Measurements from ENCODE around the gene TAF6. TPM values are rescaled to one million over a fixed set of nuclear protein-coding genes. Genes with fewer than 3 reads are reported as not detected.

TAF6 gene
- total RNA-seq, 1 donor = 16.1 TPM

Other genes starting within 250 kb of the TAF6 start
- not detected for gene OR2AE1, start 242.3 kb downstream of the TAF6 start, total RNA-seq
- gene TRIM4, start 199.8 kb downstream of the TAF6 start, total RNA-seq = 23.2 TPM
- gene GJC3, start 189.7 kb downstream of the TAF6 start, total RNA-seq = 0.63 TPM
- gene AZGP1, start 143.3 kb downstream of the TAF6 start, total RNA-seq = not detected
- gene ZKSCAN1, start 103.8 kb downstream of the TAF6 start, total RNA-seq = 41.3 TPM
- gene ZSCAN21, start 69.6 kb downstream of the TAF6 start, total RNA-seq = 2.0 TPM
- 37.4 TPM for gene ZNF3, start 37.6 kb downstream of the TAF6 start, total RNA-seq
- 18.4 TPM for gene COPS6, start 30.4 kb downstream of the TAF6 start, total RNA-seq
- gene MCM7, start 18.0 kb downstream of the TAF6 start, total RNA-seq = 33.8 TPM
- 2.8 TPM for gene AP4M1, start 17.7 kb downstream of the TAF6 start, total RNA-seq
- 13.3 TPM for gene CNPY4, start 276 bp upstream of the TAF6 start, total RNA-seq
- gene MBLAC1, start 7.6 kb upstream of the TAF6 start, total RNA-seq = 1.5 TPM
- 102 TPM for gene LAMTOR4, start 29.6 kb upstream of the TAF6 start, total RNA-seq
- 19.1 TPM for gene TRAPPC14, start 39.4 kb upstream of the TAF6 start, total RNA-seq
- gene GAL3ST4, start 49.3 kb upstream of the TAF6 start, total RNA-seq = 1.8 TPM
- gene GPC2, start 58.0 kb upstream of the TAF6 start, total RNA-seq = 2.3 TPM
- gene STAG3, start 58.6 kb upstream of the TAF6 start, total RNA-seq = 6.7 TPM
- 13.9 TPM for gene PVRIG, start 100.6 kb upstream of the TAF6 start, total RNA-seq
- under 0.01 TPM for gene SPDYE3, start 188.3 kb upstream of the TAF6 start, total RNA-seq
- 26.6 TPM for gene PILRB, start 238.8 kb upstream of the TAF6 start, total RNA-seq